Subcutaneous adipose tissue (tissue), 4 donors: Measurements from ENCODE around the gene SFXN5. TPM values are rescaled to one million over a fixed set of nuclear protein-coding genes. Genes with fewer than 3 reads are reported as not detected.

Experiments
- CTCF ChIP-seq: fragments of 450-650 bp; IDR thresholded peaks from one replicate; pipeline ENCODE4 v1.5.1; 2016; ENCODE audit warnings: low read depth, mild to moderate bottlenecking, control low read depth, antibody characterized with exemption, moderate library complexity
- total RNA-seq, 4 donors: library from RNA; depleted of rRNA; stranded (reverse); fragments of >200 nt; gene quantifications; one replicate each; pipeline ENCODE4 v1.1.0, GENCODE V29; 2016

SFXN5 gene
- total RNA-seq, 4 donors from 2014 or later = 5.1 to 8.9 (median 7.6) TPM

GRCh38 chr2:72952110-72952823 lies 119.2 kb downstream of the SFXN5 start:
- TF ChIP-seq CTCF = no peak

- TF ChIP-seq CTCF = no peak
Observed at GRCh38 chr2:72951303-72952095, 120.0 kb downstream of the SFXN5 start.

GRCh38 chr2:72950558-72951255 lies 120.8 kb downstream of the SFXN5 start:
- TF ChIP-seq CTCF = no peak

- TF ChIP-seq CTCF = no peak
Observed at GRCh38 chr2:72949642-72950041, 121.9 kb downstream of the SFXN5 start.

GRCh38 chr2:72949045-72949444 lies 122.5 kb downstream of the SFXN5 start:
- TF ChIP-seq CTCF = no peak

- TF ChIP-seq CTCF = no peak
Observed at GRCh38 chr2:72947952-72948830, 123.3 kb downstream of the SFXN5 start.
